ENCODE measurements around the gene CAV1. TPM values are rescaled to one million over a fixed set of nuclear protein-coding genes. Genes with fewer than 3 reads are reported as not detected.

Gene CAV1
- total RNA-seq, 1 donor from 2014 or later, result 157 TPM

- Histone ChIP-seq H3K4me3 (ENCODE audit: low read depth, low read length) (no peak overlapping the region), H3K36me3 (ENCODE audit: control insufficient read depth, insufficient read depth, low read length) (no peaks in the 10 kb centered on the region), H3K27me3 (ENCODE audit: control insufficient read depth, insufficient read depth, low read length) (no peaks in the 10 kb centered on the region)
- TF ChIP-seq, protein P1, sequence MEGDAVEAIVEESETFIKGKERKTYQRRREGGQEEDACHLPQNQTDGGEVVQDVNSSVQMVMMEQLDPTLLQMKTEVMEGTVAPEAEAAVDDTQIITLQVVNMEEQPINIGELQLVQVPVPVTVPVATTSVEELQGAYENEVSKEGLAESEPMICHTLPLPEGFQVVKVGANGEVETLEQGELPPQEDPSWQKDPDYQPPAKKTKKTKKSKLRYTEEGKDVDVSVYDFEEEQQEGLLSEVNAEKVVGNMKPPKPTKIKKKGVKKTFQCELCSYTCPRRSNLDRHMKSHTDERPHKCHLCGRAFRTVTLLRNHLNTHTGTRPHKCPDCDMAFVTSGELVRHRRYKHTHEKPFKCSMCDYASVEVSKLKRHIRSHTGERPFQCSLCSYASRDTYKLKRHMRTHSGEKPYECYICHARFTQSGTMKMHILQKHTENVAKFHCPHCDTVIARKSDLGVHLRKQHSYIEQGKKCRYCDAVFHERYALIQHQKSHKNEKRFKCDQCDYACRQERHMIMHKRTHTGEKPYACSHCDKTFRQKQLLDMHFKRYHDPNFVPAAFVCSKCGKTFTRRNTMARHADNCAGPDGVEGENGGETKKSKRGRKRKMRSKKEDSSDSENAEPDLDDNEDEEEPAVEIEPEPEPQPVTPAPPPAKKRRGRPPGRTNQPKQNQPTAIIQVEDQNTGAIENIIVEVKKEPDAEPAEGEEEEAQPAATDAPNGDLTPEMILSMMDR (IDR thresholded peaks at IDR 0.05; ENCODE audit: insufficient read depth, low read length, severe bottlenecking), result no peak
- no peak for FAIRE-seq
- DNase-seq (ENCODE audit: low read depth), result no peak
Measured at GRCh38 chr7:116490351-116490750, 34.5 kb upstream of the CAV1 start.

- Histone ChIP-seq H3K4me3 (ENCODE audit: low read depth, low read length) (no peak overlapping the region), H3K36me3 (ENCODE audit: control insufficient read depth, insufficient read depth, low read length) (no peaks in the 10 kb centered on the region), H3K27me3 (ENCODE audit: control insufficient read depth, insufficient read depth, low read length) (no peaks in the 10 kb centered on the region)
- FAIRE-seq (no peak), DNase-seq (ENCODE audit: low read depth) (no peak)
- TF ChIP-seq, protein P1 (IDR thresholded peaks at IDR 0.05; ENCODE audit: insufficient read depth, low read length, severe bottlenecking), result no peak
Measured at GRCh38 chr7:116491887-116492653, 32.8 kb upstream of the CAV1 start.

DNA sequence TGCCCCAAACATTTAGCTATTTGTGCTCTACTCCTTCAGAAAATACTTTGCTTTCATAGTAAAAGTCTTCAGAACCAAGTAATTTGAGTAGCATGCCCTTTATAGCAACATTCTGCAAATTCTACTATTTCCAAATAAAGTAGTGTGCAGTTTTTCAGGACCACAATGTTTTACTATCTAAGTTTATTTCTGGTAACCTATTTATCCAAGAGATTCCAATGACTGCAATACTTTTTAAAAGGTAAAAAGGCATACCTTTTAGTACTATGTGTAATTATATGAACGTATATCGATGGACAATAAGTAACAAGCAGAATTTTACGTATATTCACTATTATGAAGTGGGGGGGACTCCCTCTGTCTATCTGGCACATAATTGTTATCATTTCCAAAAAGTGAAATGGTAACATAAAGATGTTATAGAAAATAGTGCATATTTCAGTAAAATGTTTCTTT, 32.2 kb upstream of the CAV1 start:
- DNase-seq (ENCODE audit: low read depth), result no peak
- Histone ChIP-seq H3K27me3 (ENCODE audit: control insufficient read depth, insufficient read depth, low read length) (no peaks in the 10 kb centered on the region), H3K4me3 (ENCODE audit: low read depth, low read length) (no peak overlapping the region), H3K36me3 (ENCODE audit: control insufficient read depth, insufficient read depth, low read length) (no peaks in the 10 kb centered on the region)
- TF ChIP-seq, protein P1 (IDR thresholded peaks at IDR 0.05; ENCODE audit: insufficient read depth, low read length, severe bottlenecking), result no peak
- FAIRE-seq, result no peak

DNA sequence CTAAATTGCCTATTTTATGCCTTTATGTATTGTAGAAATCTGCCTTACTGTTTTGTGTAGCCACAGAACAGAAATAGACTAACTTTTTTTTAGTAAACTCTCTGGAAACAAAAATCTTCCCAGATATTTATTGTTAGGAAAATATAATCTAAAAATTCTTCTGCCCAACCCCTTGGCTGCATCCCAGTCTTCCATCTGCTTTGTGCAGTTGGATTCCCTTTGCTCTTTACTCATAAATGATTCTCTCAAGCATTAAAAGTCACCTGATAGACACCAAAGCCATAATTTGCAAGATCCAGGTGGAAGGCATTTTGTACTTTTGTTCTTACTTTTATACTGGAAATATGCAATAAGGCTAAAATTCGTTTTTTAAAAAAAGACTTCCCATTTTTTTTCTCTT, 31.4 kb upstream of the CAV1 start:
- TF ChIP-seq, protein P1 (IDR thresholded peaks at IDR 0.05; ENCODE audit: insufficient read depth, low read length, severe bottlenecking), result no peak
- DNase-seq (ENCODE audit: low read depth) (no peak), FAIRE-seq (no peak)

GRCh38 chr7:116494472-116494871, 30.4 kb upstream of the CAV1 start:
- no peaks in the 10 kb centered on the region for H3K27me3 ChIP-seq (ENCODE audit: control insufficient read depth, insufficient read depth, low read length)
- no peaks in the 10 kb centered on the region for H3K36me3 ChIP-seq (ENCODE audit: control insufficient read depth, insufficient read depth, low read length)
- FAIRE-seq (no peak), DNase-seq (ENCODE audit: low read depth) (no peak)
- H3K4me3 ChIP-seq (ENCODE audit: low read depth, low read length), result no peak overlapping the region
- TF ChIP-seq, protein P1 (IDR thresholded peaks at IDR 0.05; ENCODE audit: insufficient read depth, low read length, severe bottlenecking), result no peak

More for the DNA sequence above, 31.4 kb upstream of the CAV1 start:
- Histone ChIP-seq H3K36me3 (ENCODE audit: control insufficient read depth, insufficient read depth, low read length) (no peaks in the 10 kb centered on the region), H3K27me3 (ENCODE audit: control insufficient read depth, insufficient read depth, low read length) (no peaks in the 10 kb centered on the region), H3K4me3 (ENCODE audit: low read depth, low read length) (no peak overlapping the region)
